ENCODE results near the gene HOXD9.

DNA sequence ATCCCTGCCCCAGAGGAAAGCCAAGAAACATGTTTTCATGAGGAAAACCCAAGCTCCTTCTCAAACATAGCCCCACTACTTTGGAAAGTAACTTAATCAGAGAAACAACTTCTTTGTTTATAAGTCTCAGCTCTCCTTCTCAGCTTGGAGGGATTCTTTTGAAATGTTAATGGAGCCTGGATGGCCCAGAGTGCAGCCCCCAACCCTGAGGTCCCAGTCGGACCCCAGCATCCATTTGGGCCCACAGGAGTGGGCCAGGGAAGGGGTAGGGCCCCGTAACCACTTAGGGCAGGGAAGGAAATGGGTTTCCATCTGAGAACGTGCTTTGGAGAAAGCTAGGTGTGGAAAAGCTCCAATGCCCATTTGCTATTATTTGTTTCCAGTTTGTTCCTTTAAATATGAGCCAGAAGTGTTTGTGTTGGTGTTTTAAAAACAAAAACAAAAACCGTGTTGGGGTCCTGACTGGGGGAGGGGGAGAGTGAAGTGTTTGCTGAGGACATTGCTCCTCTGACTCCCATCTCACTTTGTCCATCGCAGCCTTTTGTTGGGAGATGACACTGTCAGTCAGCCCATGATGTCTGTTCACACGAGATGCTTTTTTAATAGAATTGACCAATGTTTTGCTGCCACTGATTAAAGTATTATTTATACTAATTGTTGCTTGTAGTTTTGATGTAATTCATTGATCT, 33.0 kb downstream of the HOXD9 start:
- no peak for TF ChIP-seq NFYB (CRISPR knock-in tag; conservative IDR thresholded peaks at IDR 0.05; ENCODE audit: low read depth)
- TF ChIP-seq ELF4 (CRISPR knock-in tag; IDR thresholded peaks at IDR 0.05; ENCODE audit: low read depth) = no peak
- TF ChIP-seq, protein P1, sequence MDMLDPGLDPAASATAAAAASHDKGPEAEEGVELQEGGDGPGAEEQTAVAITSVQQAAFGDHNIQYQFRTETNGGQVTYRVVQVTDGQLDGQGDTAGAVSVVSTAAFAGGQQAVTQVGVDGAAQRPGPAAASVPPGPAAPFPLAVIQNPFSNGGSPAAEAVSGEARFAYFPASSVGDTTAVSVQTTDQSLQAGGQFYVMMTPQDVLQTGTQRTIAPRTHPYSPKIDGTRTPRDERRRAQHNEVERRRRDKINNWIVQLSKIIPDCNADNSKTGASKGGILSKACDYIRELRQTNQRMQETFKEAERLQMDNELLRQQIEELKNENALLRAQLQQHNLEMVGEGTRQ (CRISPR knock-in tag; IDR thresholded peaks at IDR 0.05) = no peak
- TF ChIP-seq, protein P2, sequence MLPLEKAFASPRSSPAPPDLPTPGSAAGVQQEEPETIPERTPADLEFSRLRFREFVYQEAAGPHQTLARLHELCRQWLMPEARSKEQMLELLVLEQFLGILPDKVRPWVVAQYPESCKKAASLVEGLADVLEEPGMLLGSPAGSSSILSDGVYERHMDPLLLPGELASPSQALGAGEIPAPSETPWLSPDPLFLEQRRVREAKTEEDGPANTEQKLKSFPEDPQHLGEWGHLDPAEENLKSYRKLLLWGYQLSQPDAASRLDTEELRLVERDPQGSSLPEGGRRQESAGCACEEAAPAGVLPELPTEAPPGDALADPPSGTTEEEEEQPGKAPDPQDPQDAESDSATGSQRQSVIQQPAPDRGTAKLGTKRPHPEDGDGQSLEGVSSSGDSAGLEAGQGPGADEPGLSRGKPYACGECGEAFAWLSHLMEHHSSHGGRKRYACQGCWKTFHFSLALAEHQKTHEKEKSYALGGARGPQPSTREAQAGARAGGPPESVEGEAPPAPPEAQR (CRISPR knock-in tag; IDR thresholded peaks at IDR 0.05) = no peak
- TF ChIP-seq, protein P3, sequence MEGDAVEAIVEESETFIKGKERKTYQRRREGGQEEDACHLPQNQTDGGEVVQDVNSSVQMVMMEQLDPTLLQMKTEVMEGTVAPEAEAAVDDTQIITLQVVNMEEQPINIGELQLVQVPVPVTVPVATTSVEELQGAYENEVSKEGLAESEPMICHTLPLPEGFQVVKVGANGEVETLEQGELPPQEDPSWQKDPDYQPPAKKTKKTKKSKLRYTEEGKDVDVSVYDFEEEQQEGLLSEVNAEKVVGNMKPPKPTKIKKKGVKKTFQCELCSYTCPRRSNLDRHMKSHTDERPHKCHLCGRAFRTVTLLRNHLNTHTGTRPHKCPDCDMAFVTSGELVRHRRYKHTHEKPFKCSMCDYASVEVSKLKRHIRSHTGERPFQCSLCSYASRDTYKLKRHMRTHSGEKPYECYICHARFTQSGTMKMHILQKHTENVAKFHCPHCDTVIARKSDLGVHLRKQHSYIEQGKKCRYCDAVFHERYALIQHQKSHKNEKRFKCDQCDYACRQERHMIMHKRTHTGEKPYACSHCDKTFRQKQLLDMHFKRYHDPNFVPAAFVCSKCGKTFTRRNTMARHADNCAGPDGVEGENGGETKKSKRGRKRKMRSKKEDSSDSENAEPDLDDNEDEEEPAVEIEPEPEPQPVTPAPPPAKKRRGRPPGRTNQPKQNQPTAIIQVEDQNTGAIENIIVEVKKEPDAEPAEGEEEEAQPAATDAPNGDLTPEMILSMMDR (IDR thresholded peaks at IDR 0.05) = no peak
- TF ChIP-seq, protein P4, sequence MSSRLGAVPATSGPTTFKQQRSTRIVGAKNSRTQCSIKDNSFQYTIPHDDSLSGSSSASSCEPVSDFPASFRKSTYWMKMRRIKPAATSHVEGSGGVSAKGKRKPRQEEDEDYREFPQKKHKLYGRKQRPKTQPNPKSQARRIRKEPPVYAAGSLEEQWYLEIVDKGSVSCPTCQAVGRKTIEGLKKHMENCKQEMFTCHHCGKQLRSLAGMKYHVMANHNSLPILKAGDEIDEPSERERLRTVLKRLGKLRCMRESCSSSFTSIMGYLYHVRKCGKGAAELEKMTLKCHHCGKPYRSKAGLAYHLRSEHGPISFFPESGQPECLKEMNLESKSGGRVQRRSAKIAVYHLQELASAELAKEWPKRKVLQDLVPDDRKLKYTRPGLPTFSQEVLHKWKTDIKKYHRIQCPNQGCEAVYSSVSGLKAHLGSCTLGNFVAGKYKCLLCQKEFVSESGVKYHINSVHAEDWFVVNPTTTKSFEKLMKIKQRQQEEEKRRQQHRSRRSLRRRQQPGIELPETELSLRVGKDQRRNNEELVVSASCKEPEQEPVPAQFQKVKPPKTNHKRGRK (CRISPR knock-in tag; IDR thresholded peaks at IDR 0.05; ENCODE audit: borderline replicate concordance) = no peak

Data from WTC11 (cell line).